ENCODE results near the gene TRAK1. TPM values are rescaled to one million over a fixed set of nuclear protein-coding genes. Genes with fewer than 3 reads are reported as not detected.

Gene TRAK1
- total RNA-seq, 4 donors from 2014 or later = 25.9 to 41.6 (median 29.6) TPM

DNA sequence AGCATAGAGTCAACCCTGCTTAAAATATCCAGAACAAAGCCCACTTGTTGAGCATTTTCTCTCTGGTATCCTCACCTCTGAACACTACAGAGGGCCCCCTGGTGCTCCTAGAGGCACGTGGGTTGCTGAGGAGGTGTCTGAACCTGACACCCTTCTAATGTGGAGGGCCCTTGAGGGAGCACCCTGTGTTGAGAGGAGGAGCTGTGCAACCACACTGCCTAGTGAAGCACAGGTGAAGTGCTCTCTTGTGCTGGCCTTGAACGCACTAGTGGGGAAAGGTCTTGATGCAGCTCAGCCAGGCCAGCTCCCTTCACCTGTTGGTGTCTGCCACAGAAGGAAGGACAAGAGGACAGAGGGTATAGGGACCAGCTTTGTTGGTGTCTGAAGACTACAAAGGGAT is 122.9 kb downstream of the TRAK1 start:
- TF ChIP-seq CTCF (IDR thresholded peaks at IDR 0.05; ENCODE audit: low read depth) = no peak

- TF ChIP-seq CTCF (IDR thresholded peaks at IDR 0.05; ENCODE audit: low read depth) = no peak
Observed at GRCh38 chr3:42214565-42215283, 123.6 kb downstream of the TRAK1 start.

- TF ChIP-seq CTCF (IDR thresholded peaks at IDR 0.05; ENCODE audit: low read depth) = no peak
Observed at GRCh38 chr3:42216302-42216701, 125.1 kb downstream of the TRAK1 start.

DNA sequence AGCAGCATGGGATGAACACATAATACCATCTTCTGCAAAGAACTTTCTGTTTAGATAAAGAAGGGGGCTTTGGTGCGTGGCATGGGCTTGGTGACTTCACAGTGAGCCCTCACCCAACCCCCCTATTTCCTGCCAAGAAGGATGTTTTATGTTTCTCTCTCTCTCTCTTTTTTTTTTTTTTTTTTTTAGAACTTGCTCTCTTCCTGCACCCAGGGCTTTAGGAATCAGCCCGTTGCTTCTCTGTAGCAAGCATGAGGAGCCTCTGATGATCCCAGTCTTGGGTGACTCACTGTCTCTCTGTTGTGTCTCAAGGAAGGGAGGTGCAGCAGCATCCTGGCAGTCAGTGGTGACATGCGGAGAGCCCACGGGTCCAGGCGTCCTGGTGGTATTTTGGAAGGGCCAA is 125.8 kb downstream of the TRAK1 start:
- no peak for TF ChIP-seq CTCF (IDR thresholded peaks at IDR 0.05; ENCODE audit: low read depth)

GRCh38 chr3:42220436-42221121 is 129.4 kb downstream of the TRAK1 start:
- no peak for TF ChIP-seq CTCF (IDR thresholded peaks at IDR 0.05; ENCODE audit: low read depth)

- no peak for TF ChIP-seq CTCF (IDR thresholded peaks at IDR 0.05; ENCODE audit: low read depth)
Observed at GRCh38 chr3:42222942-42223693, 132.0 kb downstream of the TRAK1 start.

- TF ChIP-seq CTCF (IDR thresholded peaks at IDR 0.05; ENCODE audit: low read depth) = no peak
Observed at GRCh38 chr3:42224178-42224577, 133.0 kb downstream of the TRAK1 start.
